Upper lobe of left lung (tissue), 6 donors: ENCODE data around the gene ZNF316. TPM values are rescaled to one million over a fixed set of nuclear protein-coding genes. Genes with fewer than 3 reads are reported as not detected.

Experiments
- ATAC-seq, 2 donors: fragments of 200-7000 bp; cut with Tn5 transposase; one replicate each; pipeline ENCODE4 v1.9.1; 2022; ENCODE audit warnings: mild to moderate bottlenecking in 2 of 2, moderate library complexity in 2 of 2; ENCODE audit not compliant: low FRiP score in 2 of 2
- DNase-seq, 2 donors: peaks; one replicate each; pipeline ENCODE4 v3.0.0-alpha.2; 2019 to 2020
- H3K27ac ChIP-seq, 4 donors: fragments of 200-600 bp; sonication (generic); one replicate each; pipeline ENCODE4 v1.5.1; 2016 to 2019
- H3K27me3 ChIP-seq, 4 donors: fragments of 200-600 bp; sonication (generic); one replicate each; pipeline ENCODE4 v1.5.1; 2017 to 2019
- H3K36me3 ChIP-seq, 4 donors: fragments of 200-600 bp; sonication (generic); one replicate each; pipeline ENCODE4 v1.5.1; 2016 to 2019
- H3K4me1 ChIP-seq, 4 donors: fragments of 200-600 bp; sonication (generic); one replicate each; pipeline ENCODE4 v1.5.1; 2018 to 2019
- H3K4me3 ChIP-seq, 4 donors: fragments of 200-600 bp; sonication (generic); one replicate each; pipeline ENCODE4 v1.5.1; 2017 to 2019; ENCODE audit warnings: mild to moderate bottlenecking in 2 of 4, moderate library complexity in 1 of 4
- H3K9me3 ChIP-seq, 4 donors: fragments of 200-600 bp; sonication (generic); one replicate each; pipeline ENCODE4 v1.5.1; 2018 to 2019
- CTCF ChIP-seq, 6 experiments: fragments of 450-650 bp in 4 of 6; fragments of 200-600 bp in 2 of 6; sonication (generic) in 2 of 6; IDR thresholded peaks; one replicate each; pipeline ENCODE4 v1.5.1; 2016 to 2019; ENCODE audit warnings: antibody characterized with exemption in 6 of 6
- EP300 ChIP-seq, 4 donors: sonication (generic); formaldehyde crosslinking; IDR thresholded peaks; one replicate each; pipeline ENCODE4 v1.5.1; 2017; ENCODE audit warnings: antibody characterized with exemption in 4 of 4, control low read depth in 2 of 4
- POLR2A ChIP-seq, 4 donors: fragments of 450-650 bp; IDR thresholded peaks; one replicate each; pipeline ENCODE4 v1.5.1; 2016 to 2017; ENCODE audit warnings: antibody characterized with exemption in 4 of 4, mild to moderate bottlenecking in 2 of 4
- POLR2AphosphoS5 ChIP-seq, 2 donors: sonication (generic); formaldehyde crosslinking; IDR thresholded peaks; one replicate each; pipeline ENCODE4 v1.5.1; 2017; ENCODE audit warnings: antibody characterized with exemption in 2 of 2
- WGBS, 2 donors: methylation state at CpG; one replicate each; pipeline ENCODE4 v1.1.5; 2017 to 2018; 5-methylcytosine and 5-hydroxymethylcytosine counted together
- total RNA-seq, 6 donors: library from RNA; depleted of rRNA in 4 of 6; stranded (reverse); fragments of >200 nt in 4 of 6; gene quantifications; one replicate each; pipeline versions ENCODE4 v1.1.0 to v1.2.1, GENCODE V29; 2016 to 2021
- donor health status: DM: no; HTN: no; CAD: no; lungs with moderate emphysema.
- donor health status: DM: no; HTN: yes; CAD: no; lungs with severe emphysema.

The ZNF316 gene
- total RNA-seq, 6 donors from 2014 or later, result 31.6 to 132 (median 43.1) TPM

GRCh38 chr7:6619961-6620360 lies 17.2 kb upstream of the ZNF316 start:
- 81 to 89% methylated on average over 3 of the region's 3 CpGs for WGBS, 2 donors

GRCh38 chr7:6621195-6622133 lies 15.7 kb upstream of the ZNF316 start:
- WGBS, 2 donors, result 81 to 89% methylated on average over 18 to 20 of the region's 20 CpGs
- TF ChIP-seq CTCF (IDR thresholded peaks at IDR 0.05) (no peak), POLR2AphosphoS5 (IDR thresholded peaks at IDR 0.05) (no peak), POLR2A (IDR thresholded peaks at IDR 0.05) (no peak), EP300 (IDR thresholded peaks at IDR 0.05) (no peak)
- Histone ChIP-seq H3K27ac (no peak overlapping the region), H3K4me3 (no peak overlapping the region), H3K4me1 (peaks cover 0 to 6% (median 3%) of the 10 kb centered on the region in 4 donors), H3K27me3 (no peaks in the 10 kb centered on the region), H3K36me3 (peaks cover 0 to 32% (median 17%) of the 10 kb centered on the region in 4 donors), H3K9me3 (no peaks in the 10 kb centered on the region)
- ATAC-seq (no peak), DNase-seq (no peak)

More at GRCh38 chr7:6619961-6620360, 17.2 kb upstream of the ZNF316 start:
- peaks cover 0 to 32% (median 17%) of the 10 kb centered on the region in 4 donors for H3K36me3 ChIP-seq
- H3K27me3 ChIP-seq, result peaks cover 0 to 4% (median 0%) of the 10 kb centered on the region in 4 donors
- H3K4me3 ChIP-seq, result no peak overlapping the region
- ATAC-seq, result no peak
- H3K9me3 ChIP-seq, result no peaks in the 10 kb centered on the region
- TF ChIP-seq EP300 (IDR thresholded peaks at IDR 0.05) (no peak), POLR2AphosphoS5 (IDR thresholded peaks at IDR 0.05) (no peak), CTCF (IDR thresholded peaks at IDR 0.05) (no peak), POLR2A (IDR thresholded peaks at IDR 0.05) (no peak)
- no peak overlapping the region for H3K27ac ChIP-seq
- peaks cover 9 to 17% (median 11%) of the 10 kb centered on the region in 4 donors for H3K4me1 ChIP-seq
- no peak for DNase-seq

GRCh38 chr7:6622134-6622710 lies 14.9 kb upstream of the ZNF316 start:
- peaks cover 0 to 6% (median 1%) of the 10 kb centered on the region in 4 donors for H3K4me1 ChIP-seq
- DNase-seq (peak in 1 of 2 donors; percentile 75), ATAC-seq (no peak)
- no peaks in the 10 kb centered on the region for H3K9me3 ChIP-seq
- TF ChIP-seq CTCF (IDR thresholded peaks at IDR 0.05), result no peak
- no peak for TF ChIP-seq POLR2A (IDR thresholded peaks at IDR 0.05)
- no peak for TF ChIP-seq POLR2AphosphoS5 (IDR thresholded peaks at IDR 0.05)
- TF ChIP-seq EP300 (IDR thresholded peaks at IDR 0.05), result no peak
- WGBS, 2 donors, result 96 to 100% methylated on average over 12 to 51 of the region's 67 CpGs
- H3K36me3 ChIP-seq, result peaks cover 0 to 32% (median 17%) of the 10 kb centered on the region in 4 donors
- no peak overlapping the region for H3K27ac ChIP-seq
- H3K27me3 ChIP-seq, result no peaks in the 10 kb centered on the region
- H3K4me3 ChIP-seq, result no peak overlapping the region

GRCh38 chr7:6623589-6624245 lies 13.4 kb upstream of the ZNF316 start:
- H3K9me3 ChIP-seq, result no peaks in the 10 kb centered on the region
- H3K4me3 ChIP-seq, result no peak overlapping the region
- no peak overlapping the region for H3K27ac ChIP-seq
- 77 to 79% methylated on average over 11 to 13 of the region's 15 CpGs for WGBS, 2 donors
- peaks cover 0 to 6% (median 1%) of the 10 kb centered on the region in 4 donors for H3K4me1 ChIP-seq
- TF ChIP-seq EP300 (IDR thresholded peaks at IDR 0.05), result no peak
- no peak for TF ChIP-seq POLR2AphosphoS5 (IDR thresholded peaks at IDR 0.05)
- TF ChIP-seq CTCF (IDR thresholded peaks at IDR 0.05), result no peak
- no peak for TF ChIP-seq POLR2A (IDR thresholded peaks at IDR 0.05)
- H3K27me3 ChIP-seq, result no peaks in the 10 kb centered on the region
- no peak for ATAC-seq
- H3K36me3 ChIP-seq, result peaks cover 0 to 32% (median 17%) of the 10 kb centered on the region in 4 donors
- no peak for DNase-seq
